ENCODE measurements around the gene PLXND1.

The PLXND1 gene

GRCh38 chr3:129582799-129583198 is 23.7 kb downstream of the PLXND1 start:
- no peak for DNase-seq (ENCODE audit: low read depth)

- no peak for DNase-seq (ENCODE audit: low read depth)
These were observed 24.9 kb downstream of the PLXND1 start for GRCh38 chr3:129581623-129582022.

GRCh38 chr3:129579991-129580390 is 26.5 kb downstream of the PLXND1 start:
- DNase-seq (ENCODE audit: low read depth) = no peak

- DNase-seq (ENCODE audit: low read depth) = no peak
These were observed 28.3 kb downstream of the PLXND1 start for GRCh38 chr3:129577925-129578786.

- DNase-seq (ENCODE audit: low read depth) = no peak
These were observed 29.1 kb downstream of the PLXND1 start for GRCh38 chr3:129577366-129577765.

GRCh38 chr3:129576514-129577352 is 29.7 kb downstream of the PLXND1 start:
- peak; percentile 55 for DNase-seq (ENCODE audit: low read depth)

- DNase-seq (ENCODE audit: low read depth) = no peak
These were observed 30.5 kb downstream of the PLXND1 start for GRCh38 chr3:129575997-129576384.

GRCh38 chr3:129575233-129575996 is 31.1 kb downstream of the PLXND1 start:
- DNase-seq (ENCODE audit: low read depth) = no peak

GRCh38 chr3:129574206-129574605 is 32.3 kb downstream of the PLXND1 start:
- no peak for DNase-seq (ENCODE audit: low read depth)

- no peak for DNase-seq (ENCODE audit: low read depth)
These were observed 33.0 kb downstream of the PLXND1 start for GRCh38 chr3:129573493-129573892.

- DNase-seq (ENCODE audit: low read depth) = no peak
These were observed 33.9 kb downstream of the PLXND1 start for GRCh38 chr3:129572603-129573002.

- DNase-seq (ENCODE audit: low read depth) = no peak
These were observed 34.6 kb downstream of the PLXND1 start for GRCh38 chr3:129571605-129572547.

GRCh38 chr3:129569856-129570255 is 36.6 kb downstream of the PLXND1 start:
- no peak for DNase-seq (ENCODE audit: low read depth)

- no peak for DNase-seq (ENCODE audit: low read depth)
These were observed 38.5 kb downstream of the PLXND1 start for GRCh38 chr3:129567939-129568338.

- no peak for DNase-seq (ENCODE audit: low read depth)
These were observed 39.2 kb downstream of the PLXND1 start for GRCh38 chr3:129567176-129567705.

GRCh38 chr3:129565902-129566301 is 40.6 kb downstream of the PLXND1 start:
- no peak for DNase-seq (ENCODE audit: low read depth)

GRCh38 chr3:129564981-129565644 is 41.4 kb downstream of the PLXND1 start:
- no peak for DNase-seq (ENCODE audit: low read depth)

GRCh38 chr3:129563850-129564535 is 42.5 kb downstream of the PLXND1 start:
- DNase-seq (ENCODE audit: low read depth) = no peak

- DNase-seq (ENCODE audit: low read depth) = no peak
These were observed 43.1 kb downstream of the PLXND1 start for GRCh38 chr3:129563332-129563731.

- no peak for DNase-seq (ENCODE audit: low read depth)
These were observed 43.7 kb downstream of the PLXND1 start for GRCh38 chr3:129562803-129563202.

All from activated gamma-delta T cell treated with anti-CD3 and anti-CD28 coated beads, Interleukin-2, amount 50 U/mL, for 16 hours (primary cell).